ENCODE data around the gene FAM43B.

GRCh38 chr1:20574686-20575540 is 22.5 kb downstream of the FAM43B start:
- TF ChIP-seq CTCF (IDR thresholded peaks at IDR 0.05 in 4 of 5, conservative IDR thresholded peaks at IDR 0.05 in 1 of 5) (peak; percentile 38 to 66 (median 55)), POLR2A (IDR thresholded peaks at IDR 0.05) (no peak)

Data from gastrocnemius medialis (tissue), 4 donors.